NCI-H2029 (cell line): ENCODE results near the gene THOC1.

ENCODE experiments used
- DNase-seq: peaks from one replicate; lab custom pipeline; 2025; lab: John Stamatoyannopoulos, UW

THOC1 gene

GRCh38 chr18:285817-286216 is 18.0 kb upstream of the THOC1 start:
- DNase-seq: no peak

- DNase-seq: no peak
Observed at GRCh38 chr18:275486-275885, 7.6 kb upstream of the THOC1 start.

GRCh38 chr18:274313-274712 is 6.5 kb upstream of the THOC1 start:
- DNase-seq: no peak

- DNase-seq: no peak
Observed at GRCh38 chr18:273525-273924, 5.7 kb upstream of the THOC1 start.

GRCh38 chr18:272650-273049 is 4.8 kb upstream of the THOC1 start:
- DNase-seq: no peak

GRCh38 chr18:269480-270095 is 1.7 kb upstream of the THOC1 start:
- DNase-seq: no peak

- DNase-seq: peak; percentile 44
Observed at GRCh38 chr18:267380-267687, 513 bp downstream of the THOC1 start.

- no peak for DNase-seq
Observed at GRCh38 chr18:261398-262073, 6.3 kb downstream of the THOC1 start.

GRCh38 chr18:260547-260946 is 7.3 kb downstream of the THOC1 start:
- DNase-seq: no peak

GRCh38 chr18:255171-255570 is 12.7 kb downstream of the THOC1 start:
- DNase-seq: no peak

GRCh38 chr18:253121-253520 is 14.7 kb downstream of the THOC1 start:
- no peak for DNase-seq

- DNase-seq: no peak
Observed at GRCh38 chr18:251572-251971, 16.3 kb downstream of the THOC1 start.

- no peak for DNase-seq
Observed at GRCh38 chr18:250685-251084, 17.2 kb downstream of the THOC1 start.

- DNase-seq: no peak
Observed at GRCh38 chr18:248053-248452, 19.8 kb downstream of the THOC1 start.

- DNase-seq: no peak
Observed at GRCh38 chr18:245282-245847, 22.5 kb downstream of the THOC1 start.

GRCh38 chr18:240175-240574 is 27.7 kb downstream of the THOC1 start:
- no peak for DNase-seq

- DNase-seq: no peak
Observed at GRCh38 chr18:231563-231962, 36.3 kb downstream of the THOC1 start.

GRCh38 chr18:228586-228985 is 39.3 kb downstream of the THOC1 start:
- no peak for DNase-seq

- no peak for DNase-seq
Observed at GRCh38 chr18:227902-228301, 39.9 kb downstream of the THOC1 start.

GRCh38 chr18:227374-227773 is 40.5 kb downstream of the THOC1 start:
- DNase-seq: no peak

- DNase-seq: no peak
Observed at GRCh38 chr18:225745-226144, 42.1 kb downstream of the THOC1 start.

GRCh38 chr18:220708-221107 is 47.1 kb downstream of the THOC1 start:
- DNase-seq: no peak

GRCh38 chr18:217532-218336 is 50.1 kb downstream of the THOC1 start:
- DNase-seq: no peak
